GM18868 (cell line): ENCODE measurements around the gene TNS4.

Experiments used
- ATAC-seq: cut with Tn5 transposase; IDR thresholded peaks from one replicate; pipeline ENCODE4 v1.9.1; 2021; ENCODE audit warnings: mild to moderate bottlenecking, moderate library complexity; ENCODE audit not compliant: unreplicated experiment

The TNS4 gene

GRCh38 chr17:40536295-40537171 lies 35.1 kb upstream of the TNS4 start:
- ATAC-seq: no peak

GRCh38 chr17:40535924-40536294 lies 34.5 kb upstream of the TNS4 start:
- ATAC-seq: no peak

- no peak for ATAC-seq
Observed at GRCh38 chr17:40535438-40535837, 34.0 kb upstream of the TNS4 start.

GRCh38 chr17:40534371-40535189 lies 33.2 kb upstream of the TNS4 start:
- ATAC-seq: no peak

GRCh38 chr17:40533896-40534295 lies 32.5 kb upstream of the TNS4 start:
- no peak for ATAC-seq

- no peak for ATAC-seq
Observed at GRCh38 chr17:40532520-40533253, 31.3 kb upstream of the TNS4 start.

GRCh38 chr17:40531051-40531991 lies 29.9 kb upstream of the TNS4 start:
- peak; percentile 39 for ATAC-seq

- no peak for ATAC-seq
Observed at GRCh38 chr17:40530531-40530994, 29.1 kb upstream of the TNS4 start.

- ATAC-seq: no peak
Observed at GRCh38 chr17:40529991-40530390, 28.6 kb upstream of the TNS4 start.

GRCh38 chr17:40528692-40529417 lies 27.4 kb upstream of the TNS4 start:
- ATAC-seq: no peak

- no peak for ATAC-seq
Observed at GRCh38 chr17:40526668-40527067, 25.2 kb upstream of the TNS4 start.

- no peak for ATAC-seq
Observed at GRCh38 chr17:40525294-40525693, 23.9 kb upstream of the TNS4 start.

- ATAC-seq: no peak
Observed at GRCh38 chr17:40524243-40524965, 23.0 kb upstream of the TNS4 start.

- no peak for ATAC-seq
Observed at GRCh38 chr17:40522961-40523310, 21.5 kb upstream of the TNS4 start.

- no peak for ATAC-seq
Observed at GRCh38 chr17:40522250-40522960, 21.0 kb upstream of the TNS4 start.

GRCh38 chr17:40520991-40521453 lies 19.6 kb upstream of the TNS4 start:
- ATAC-seq: no peak

GRCh38 chr17:40519089-40519775 lies 17.8 kb upstream of the TNS4 start:
- ATAC-seq: no peak
